Vein endothelial cell (primary cell): ENCODE measurements around the gene USP26. TPM values are rescaled to one million over a fixed set of nuclear protein-coding genes. Genes with fewer than 3 reads are reported as not detected.

Experiments
- total RNA-seq: library from RNA; depleted of rRNA; stranded (reverse); fragments of >200 nt; gene quantifications from 2 replicates; pipeline ENCODE4 v1.2.3, GENCODE V29; 2012

Gene USP26
- total RNA-seq, result not detected in 2 replicates

GRCh38 chrX:133097031-133097430, at the start of gene USP26:
Gene USP26 (minus strand): TSS chrX:133097109. CDS start chrX:133028220, 68,889 bp downstream.

Other genes with a start within 250 kb of the USP26 start
- gene HS6ST2, start 138.5 kb downstream of the USP26 start, total RNA-seq, result 2.0 and 3.8 TPM in 2 replicates
- gene TFDP3, start 121.2 kb upstream of the USP26 start, total RNA-seq, result not detected in 2 replicates